A549 (cell line): ENCODE measurements around the gene PLIN1. TPM values are rescaled to one million over a fixed set of nuclear protein-coding genes. Genes with fewer than 3 reads are reported as not detected.

Experiments used
- ATAC-seq, 2 experiments: fragments of 200-7000 bp in 1 of 2; fragments of >200 bp in 1 of 2; cut with Nextera tagmentation in 1 of 2; cut with Tn5 transposase in 1 of 2; 3 replicates each; pipeline versions ENCODE4 v1.8.0 to v1.9.1; 2018 to 2020; ENCODE audit warnings: mild to moderate bottlenecking in 1 of 2, moderate library complexity in 1 of 2
- CTCF ChIA-PET: fragments of 300-600 bp; sonication (Branson Sonifier 250); formaldehyde crosslinking; extraction: SDS; loops from one replicate; lab custom pipeline; 2021; ENCODE audit warnings: antibody characterized with exemption, inconsistent platforms; lab: Yijun Ruan, JAX
- POLR2A ChIA-PET: fragments of 350-600 bp; formaldehyde crosslinking; extraction: SDS; loops from one replicate; lab custom pipeline; 2021; ENCODE audit warnings: antibody characterized with exemption, inconsistent platforms; lab: Yijun Ruan, JAX
- DNase-seq, 2 experiments: peaks; one replicate each; pipeline versions ENCODE4 v3.0.0 to v3.0.0-alpha.2; 2011 to 2016; ENCODE audit warnings: low read depth in 1 of 2, low spot score in 1 of 2
- FAIRE-seq: peaks from 2 replicates; lab custom pipeline; 2011; peaks lifted over from hg19 to GRCh38; lab: Jason Lieb, UNC
- H3K27ac ChIP-seq, 2 experiments: fragments of >200 bp; sonication (Bioruptor Twin); formaldehyde crosslinking; 3 replicates each; pipeline ENCODE4 v1.5.1; 2016 to 2017
- H3K4me1 ChIP-seq: fragments of >200 bp; sonication (Bioruptor Twin); formaldehyde crosslinking; 3 replicates; pipeline ENCODE4 v1.6.1; 2016
- H3K4me2 ChIP-seq: fragments of >200 bp; sonication (Bioruptor Twin); formaldehyde crosslinking; 3 replicates; pipeline ENCODE4 v1.6.1; 2016
- H3K4me3 ChIP-seq: fragments of >200 bp; sonication (Bioruptor Twin); formaldehyde crosslinking; 3 replicates; pipeline ENCODE4 v1.5.1; 2016
- H3K9me3 ChIP-seq: fragments of >200 bp; sonication (Bioruptor Twin); formaldehyde crosslinking; 3 replicates; pipeline ENCODE4 v1.6.1; 2016
- ATOH8 ChIP-seq: fragments of 250-450 bp; sonication (Bioruptor Pico); IDR thresholded peaks from 2 replicates; pipeline ENCODE4 v1.5.0; 2020; ENCODE audit warnings: low read depth, mild to moderate bottlenecking, moderate library complexity
- BCL3 ChIP-seq: fragments of >200 bp; sonication (Bioruptor Twin); formaldehyde crosslinking; IDR thresholded peaks from 3 replicates; pipeline ENCODE4 v1.6.1; 2016
- CBX2 ChIP-seq: fragments of 200-600 bp; sonication (generic); IDR thresholded peaks from 2 replicates; pipeline ENCODE4 v1.6.1; 2016; ENCODE audit warnings: low read depth, mild to moderate bottlenecking, borderline replicate concordance
- CBX8 ChIP-seq: fragments of 200-600 bp; sonication (generic); IDR thresholded peaks from 2 replicates; pipeline ENCODE4 v1.6.1; 2016
- CTCF ChIP-seq: fragments of >200 bp; sonication (Bioruptor Twin); formaldehyde crosslinking; IDR thresholded peaks from 3 replicates; pipeline ENCODE4 v1.5.1; 2016
- EHF ChIP-seq: fragments of 250-450 bp; sonication (Bioruptor Pico); IDR thresholded peaks from 2 replicates; pipeline ENCODE4 v1.5.0; 2020; ENCODE audit warnings: mild to moderate bottlenecking
- EHMT2 ChIP-seq: fragments of 200-600 bp; sonication (generic); IDR thresholded peaks from 2 replicates; pipeline ENCODE4 v1.6.1; 2016; ENCODE audit warnings: antibody characterized with exemption, low read depth, mild to moderate bottlenecking, moderate library complexity
- FOSL2 ChIP-seq, 2 experiments: fragments of 450-650 bp in 1 of 2; fragments of >200 bp in 1 of 2; sonication (Bioruptor Twin) in 1 of 2; formaldehyde crosslinking; IDR thresholded peaks; 2 replicates each; pipeline versions ENCODE4 v1.5.0 to v1.6.1; 2016 to 2020; ENCODE audit warnings: mild to moderate bottlenecking in 1 of 2, moderate library complexity in 1 of 2
- HES2 ChIP-seq: fragments of >200 bp; sonication (Bioruptor Twin); formaldehyde crosslinking; IDR thresholded peaks from 2 replicates; pipeline ENCODE4 v1.6.1; 2016
- HMGXB4 ChIP-seq: fragments of 250-450 bp; sonication (Bioruptor Pico); IDR thresholded peaks from 2 replicates; pipeline ENCODE4 v1.5.0; 2021; ENCODE audit warnings: mild to moderate bottlenecking, moderate library complexity, borderline replicate concordance
- HOXB5 ChIP-seq: fragments of 250-450 bp; sonication (Bioruptor Pico); IDR thresholded peaks from 2 replicates; pipeline ENCODE4 v1.5.0; 2020; ENCODE audit warnings: mild to moderate bottlenecking, moderate library complexity
- MAFK ChIP-seq: fragments of 450-650 bp; IDR thresholded peaks from 2 replicates; pipeline ENCODE4 v1.6.1; 2014; ENCODE audit not compliant: partially characterized antibody
- MAX ChIP-seq: IDR thresholded peaks from 2 replicates; pipeline ENCODE4 v1.6.1; 2012
- NR3C1 ChIP-seq: fragments of >200 bp; sonication (Bioruptor Twin); formaldehyde crosslinking; IDR thresholded peaks from 3 replicates; pipeline ENCODE4 v1.6.1; 2017
- PBX3 ChIP-seq: IDR thresholded peaks from 2 replicates; pipeline ENCODE4 v1.6.1; 2012
- PHF8 ChIP-seq: fragments of 200-600 bp; sonication (generic); IDR thresholded peaks from 2 replicates; pipeline ENCODE4 v1.6.1; 2016; ENCODE audit warnings: low read depth, mild to moderate bottlenecking, antibody characterized with exemption, moderate library complexity, borderline replicate concordance
- RAD21 ChIP-seq, 2 experiments: fragments of >200 bp in 1 of 2; sonication (Bioruptor Twin) in 1 of 2; formaldehyde crosslinking in 1 of 2; IDR thresholded peaks in 1 of 2; conservative IDR thresholded peaks in 1 of 2; 2 replicates in 1 of 2; 3 replicates in 1 of 2; pipeline ENCODE4 v1.6.1; 2012 to 2018; ENCODE audit warnings: inconsistent platforms in 1 of 2
- RCOR1 ChIP-seq: fragments of 150-350 bp; IDR thresholded peaks from 2 replicates; pipeline ENCODE4 v1.6.1; 2014; ENCODE audit warnings: antibody characterized with exemption, low read length, low read depth
- RFX5 ChIP-seq: fragments of 450-650 bp; IDR thresholded peaks from 2 replicates; pipeline ENCODE4 v1.7.1; 2014; ENCODE audit warnings: antibody characterized with exemption, mild to moderate bottlenecking, moderate library complexity
- USF2 ChIP-seq: fragments of 450-650 bp; IDR thresholded peaks from 2 replicates; pipeline ENCODE4 v1.6.1; 2014; ENCODE audit warnings: antibody characterized with exemption
- ZSCAN20 ChIP-seq: fragments of 250-450 bp; sonication (Bioruptor Pico); IDR thresholded peaks from 2 replicates; pipeline ENCODE4 v1.8.0; 2022; ENCODE audit warnings: mild to moderate bottlenecking, moderate library complexity
- whole genome bisulfite sequencing: methylation state at CpG from one replicate; pipeline ENCODE4 v1.1.6; 2017; ENCODE audit errors: missing lambda C conversion rate; 5-methylcytosine and 5-hydroxymethylcytosine counted together
- polyA plus RNA-seq, 4 experiments: library from polyadenylated mRNA; depleted of rRNA in 3 of 4; stranded (reverse); fragments of >200 nt; fragmentation: RNase III in 1 of 4; extraction: RNeasy Plus Mini Kit Qiagen cat#74134 plus additional on column Dnase treatment in 1 of 4; gene quantifications; 2 replicates in 3 of 4; 3 replicates in 1 of 4; pipeline ENCODE4 v1.2.3, GENCODE V29; 2011 to 2017

Gene PLIN1
- polyA plus RNA-seq, 2 of the 4 experiments (the other 2 are of a cell fraction), result 0.27 to 0.74 TPM

GRCh38 chr15:89628806-89629715 is 50.1 kb downstream of the PLIN1 start:
- Histone ChIP-seq H3K4me2 (no peak overlapping the region), H3K4me1 (no peaks in the 10 kb centered on the region), H3K9me3 (peaks cover 39% of the 10 kb centered on the region), H3K27ac (no peak overlapping the region), H3K4me3 (no peak overlapping the region)
- ATAC-seq (no peak), FAIRE-seq (no peak), DNase-seq (no peak)
- no peak for TF ChIP-seq PBX3
- no peak for TF ChIP-seq EHMT2
- no peak for TF ChIP-seq EHF (CRISPR knock-in tag)
- no peak for TF ChIP-seq BCL3
- TF ChIP-seq NR3C1, result no peak
- no peak for TF ChIP-seq MAFK
- TF ChIP-seq HOXB5 (CRISPR knock-in tag), result no peak
- no peak for TF ChIP-seq RAD21 (conservative IDR thresholded peaks at IDR 0.05 in 1 of 2, IDR thresholded peaks at IDR 0.05 in 1 of 2)
- TF ChIP-seq HES2, result no peak
- no peak for TF ChIP-seq CBX2
- no peak for TF ChIP-seq RFX5
- TF ChIP-seq HMGXB4 (CRISPR knock-in tag), result no peak
- TF ChIP-seq USF2, result no peak
- no peak for TF ChIP-seq PHF8
- TF ChIP-seq CTCF, result no peak
- no peak for TF ChIP-seq MAX
- 95% methylated on average over 21 of the region's 30 CpGs for WGBS
- ChIA-PET CTCF (interaction anchor here (0.9 to 6.6 kb wide), 3 partner anchors 18 to 271 kb away, joined by 3 to 43 read pairs (median 4); no protein-coding TSS in a partner anchor), POLR2A (no interaction called here)

- Histone ChIP-seq H3K9me3 (peaks cover 32% of the 10 kb centered on the region), H3K27ac (no peak overlapping the region), H3K4me2 (no peak overlapping the region), H3K4me3 (no peak overlapping the region), H3K4me1 (no peaks in the 10 kb centered on the region)
- DNase-seq (no peak), FAIRE-seq (no peak), ATAC-seq (no peak)
- ChIA-PET POLR2A (no interaction called here), CTCF (interaction anchor here (0.5 to 6.6 kb wide), 4 partner anchors 19 to 270 kb away, joined by 3 to 43 read pairs (median 4); no protein-coding TSS in a partner anchor)
- no peak for TF ChIP-seq RCOR1
- no peak for TF ChIP-seq ATOH8 (CRISPR knock-in tag)
- TF ChIP-seq FOSL2 (IDR thresholded peaks at IDR 0.05), result no peak
- TF ChIP-seq FOSL2 (CRISPR knock-in tag; IDR thresholded peaks at IDR 0.05), result no peak
- no peak for TF ChIP-seq HES2
- TF ChIP-seq MAFK, result no peak
- no peak for TF ChIP-seq CBX8
- no peak for TF ChIP-seq ZSCAN20 (CRISPR knock-in tag)
- WGBS, result 90% methylated on average over 21 of the region's 21 CpGs
Observed at GRCh38 chr15:89628301-89628700, 50.9 kb downstream of the PLIN1 start.
